NCI-H2196 (cell line): ENCODE results near the gene COX19.
A peak's percentile ranks its signal among the peaks of the same experiment; 100 is the strongest.

ENCODE experiments used
- DNase-seq: peaks from one replicate; lab custom pipeline; 2025; ENCODE audit not compliant: unreplicated experiment; lab: John Stamatoyannopoulos, UW

Gene COX19

GRCh38 chr7:974820-975681 lies at the start of gene COX19:
Gene COX19, minus strand, starts transcription at chr7:975549. Its CDS starts 40 bp downstream, at chr7:975509.
- peak; percentile 85 for DNase-seq

- DNase-seq: no peak
Observed at GRCh38 chr7:1024331-1024841, 49.0 kb upstream of the COX19 start.

GRCh38 chr7:1022801-1023465 lies 47.6 kb upstream of the COX19 start:
- no peak for DNase-seq

GRCh38 chr7:1022356-1022755 lies 47.0 kb upstream of the COX19 start:
- no peak for DNase-seq

- no peak for DNase-seq
Observed at GRCh38 chr7:1021931-1022330, 46.6 kb upstream of the COX19 start.

- no peak for DNase-seq
Observed at GRCh38 chr7:1021366-1021765, 46.0 kb upstream of the COX19 start.

GRCh38 chr7:1020849-1021251 lies 45.5 kb upstream of the COX19 start:
- DNase-seq: no peak

GRCh38 chr7:1019789-1020610 lies 44.7 kb upstream of the COX19 start:
- DNase-seq: no peak

GRCh38 chr7:1019255-1019785 lies 44.0 kb upstream of the COX19 start:
- no peak for DNase-seq

- no peak for DNase-seq
Observed at GRCh38 chr7:1018334-1018695, 43.0 kb upstream of the COX19 start.

- DNase-seq: no peak
Observed at GRCh38 chr7:1017586-1018333, 42.4 kb upstream of the COX19 start.

- DNase-seq: no peak
Observed at GRCh38 chr7:1016577-1017531, 41.5 kb upstream of the COX19 start.

GRCh38 chr7:1015196-1016121 lies 40.1 kb upstream of the COX19 start:
- DNase-seq: no peak

GRCh38 chr7:1014681-1015080 lies 39.3 kb upstream of the COX19 start:
- DNase-seq: no peak

GRCh38 chr7:1013581-1013980 lies 38.2 kb upstream of the COX19 start:
- DNase-seq: no peak

- no peak for DNase-seq
Observed at GRCh38 chr7:1012716-1013095, 37.4 kb upstream of the COX19 start.

GRCh38 chr7:1012004-1012715 lies 36.8 kb upstream of the COX19 start:
- DNase-seq: no peak
